H1 (cell line): ENCODE results near the gene HTN1.

Experiments
- ATF3 ChIP-seq: IDR thresholded peaks from 2 replicates; pipeline ENCODE4 v1.6.1; 2011; ENCODE audit warnings: low read depth, mild to moderate bottlenecking, low read length; ENCODE audit not compliant: insufficient read depth
- BRCA1 ChIP-seq: IDR thresholded peaks from 2 replicates; pipeline ENCODE4 v1.6.1; 2012; ENCODE audit warnings: low read depth, low read length, improper control_type of control experiment
- CHD2 ChIP-seq: IDR thresholded peaks from 2 replicates; pipeline ENCODE4 v1.6.1; 2012; ENCODE audit warnings: low read length, improper control_type of control experiment
- CTCF ChIP-seq, 3 experiments: IDR thresholded peaks; 1 replicate in 2 of 3; 2 replicates in 1 of 3; pipeline versions ENCODE4 v1.5.1 to v1.6.1; 2011; ENCODE audit warnings: low read length in 3 of 3, mild to moderate bottlenecking in 3 of 3, inconsistent platforms in 2 of 3, low read depth in 1 of 3, moderate library complexity in 1 of 3; ENCODE audit not compliant: insufficient read depth in 1 of 3; ENCODE audit errors: control extremely low read depth in 1 of 3
- E2F6 ChIP-seq: IDR thresholded peaks from 2 replicates; pipeline ENCODE4 v1.6.1; 2012; ENCODE audit warnings: inconsistent platforms
- EP300 ChIP-seq, 2 experiments: IDR thresholded peaks; 1 replicate in 1 of 2; 2 replicates in 1 of 2; pipeline ENCODE4 v1.6.1; 2011 to 2012; ENCODE audit warnings: low read depth in 2 of 2, low read length in 2 of 2, mild to moderate bottlenecking in 2 of 2, borderline replicate concordance in 1 of 2, inconsistent platforms in 1 of 2, moderate library complexity in 1 of 2
- EZH2 ChIP-seq: fragments of 200-600 bp; sonication (generic); IDR thresholded peaks from 2 replicates; pipeline ENCODE4 v1.7.1; 2012; ENCODE audit warnings: low read depth, mild to moderate bottlenecking, moderate library complexity, low read length, inconsistent platforms; ENCODE audit not compliant: severe bottlenecking
- JUN ChIP-seq: IDR thresholded peaks from 2 replicates; pipeline ENCODE4 v1.6.1; 2011; ENCODE audit warnings: low read depth, mild to moderate bottlenecking, improper control_type of control experiment, low read length
- JUND ChIP-seq: IDR thresholded peaks from 2 replicates; pipeline ENCODE4 v1.6.1; 2011; ENCODE audit warnings: mild to moderate bottlenecking, improper control_type of control experiment, low read length
- MAX ChIP-seq: IDR thresholded peaks from 2 replicates; pipeline ENCODE4 v1.6.1; 2012; ENCODE audit warnings: inconsistent platforms
- POLR2A ChIP-seq, 2 experiments: IDR thresholded peaks; 1 replicate in 1 of 2; 2 replicates in 1 of 2; pipeline ENCODE4 v1.6.1; 2011; ENCODE audit warnings: low read depth in 2 of 2, low read length in 2 of 2, mild to moderate bottlenecking in 2 of 2; ENCODE audit errors: control extremely low read depth in 1 of 2
- POLR2AphosphoS5 ChIP-seq: IDR thresholded peaks from 2 replicates; pipeline ENCODE4 v1.6.1; 2011; ENCODE audit warnings: low read depth, low read length
- RNF2 ChIP-seq: fragments of 200-900, 300-1000 bp; sonication (generic); IDR thresholded peaks from 2 replicates; pipeline ENCODE4 v1.7.1; 2016; ENCODE audit warnings: borderline replicate concordance, low read depth, mild to moderate bottlenecking, antibody characterized with exemption, low read length; ENCODE audit not compliant: poor library complexity, severe bottlenecking; ENCODE audit errors: missing control alignments
- TEAD4 ChIP-seq: IDR thresholded peaks from 2 replicates; pipeline ENCODE4 v1.6.1; 2012; ENCODE audit warnings: low read depth, low read length, inconsistent platforms, mixed read lengths

- TF ChIP-seq TEAD4, result no peak
- TF ChIP-seq CTCF (IDR thresholded peaks at IDR 0.05; ENCODE audit: control extremely low read depth in 1 of 3, insufficient read depth in 1 of 3, low read depth in 1 of 3, low read length in 3 of 3), result no peak
- TF ChIP-seq POLR2AphosphoS5, result no peak
- no peak for TF ChIP-seq CHD2
- no peak for TF ChIP-seq ATF3
- no peak for TF ChIP-seq BRCA1
- no peak for TF ChIP-seq EZH2
- no peak for TF ChIP-seq JUND
- no peak for TF ChIP-seq RNF2
- no peak for TF ChIP-seq JUN
- no peak for TF ChIP-seq EP300 (IDR thresholded peaks at IDR 0.05; ENCODE audit: borderline replicate concordance in 1 of 2, low read depth in 2 of 2, low read length in 2 of 2)
- no peak for TF ChIP-seq POLR2A (IDR thresholded peaks at IDR 0.05; ENCODE audit: control extremely low read depth in 1 of 2, low read depth in 2 of 2, low read length in 2 of 2)
- no peak for TF ChIP-seq MAX
- no peak for TF ChIP-seq E2F6
Measured at GRCh38 chr4:70057651-70058050, 7.4 kb downstream of the HTN1 start.
